K562 (cell line): Measurements from ENCODE around the gene PCNX3. TPM values are rescaled to one million over a fixed set of nuclear protein-coding genes. Genes with fewer than 3 reads are reported as not detected.

Experiments
- CBX5 ChIP-seq: IDR thresholded peaks from 2 replicates; pipeline ENCODE4 v1.6.1; 2014; ENCODE audit warnings: low read depth, borderline replicate concordance
- KLF6 ChIP-seq: fragments of 250-450 bp; sonication (Bioruptor Pico); IDR thresholded peaks from 2 replicates; pipeline ENCODE4 v1.4.0; 2020; ENCODE audit warnings: mild to moderate bottlenecking, moderate library complexity, borderline replicate concordance
- ZBTB7A ChIP-seq: IDR thresholded peaks from 2 replicates; pipeline ENCODE4 v1.6.1; 2011; ENCODE audit warnings: low read depth, mild to moderate bottlenecking, low read length, moderate library complexity, borderline replicate concordance; ENCODE audit not compliant: control insufficient read depth
- ZNF140 ChIP-seq: fragments of 250-450 bp; sonication (Bioruptor Pico); IDR thresholded peaks from 2 replicates; pipeline ENCODE4 v1.8.0; 2021; ENCODE audit warnings: moderate library complexity, mild to moderate bottlenecking, inconsistent platforms
- ZNF263 ChIP-seq: sonication (generic); formaldehyde crosslinking; IDR thresholded peaks from 2 replicates; pipeline ENCODE4 v1.8.0; 2022; ENCODE audit warnings: mild to moderate bottlenecking, missing genetic modification reagents, borderline replicate concordance
- polyA plus RNA-seq, 8 experiments: library from polyadenylated mRNA; depleted of rRNA in 4 of 8; stranded (reverse) in 5 of 8; unstranded in 3 of 8; fragments of >200 nt; fragmentation: Nextera tagmentation in 2 of 8; fragmentation: Illumina TruSeq in 1 of 8; extraction: Ambion mirVana in 2 of 8; extraction: Trizol in 1 of 8; gene quantifications; 2 replicates each; pipeline versions ENCODE4 v1.2.1 to v1.2.3, GENCODE V29; 2011 to 2014; ENCODE audit warnings: inconsistent platforms in 1 of 8, missing spikeins in 1 of 8
- total RNA-seq, 7 experiments: library from RNA; depleted of rRNA in 6 of 7; stranded (reverse); fragments of >200 nt in 6 of 7; fragmentation: Illumina TruSeq in 2 of 7; extraction: Trizol in 2 of 7; gene quantifications; 2 replicates each; pipeline versions ENCODE4 v1.2.1 to v1.2.3, GENCODE V29; 2011 to 2021; ENCODE audit warnings: low replicate concordance in 1 of 7
- TF ChIP-seq, protein P1 (sequence below): sonication (generic); formaldehyde crosslinking; IDR thresholded peaks from 2 replicates; pipeline ENCODE4 v1.8.0; 2022; ENCODE audit warnings: missing genetic modification reagents, mild to moderate bottlenecking, moderate library complexity, borderline replicate concordance
- TF ChIP-seq, protein P2 (sequence below): IDR thresholded peaks from 2 replicates; pipeline ENCODE4 v1.6.1; 2014; ENCODE audit warnings: antibody characterized with exemption
- TF ChIP-seq, protein P3 (sequence below): fragments of 450-650 bp; IDR thresholded peaks from 2 replicates; pipeline ENCODE4 v1.7.1; 2018; ENCODE audit warnings: mild to moderate bottlenecking, low read depth; ENCODE audit not compliant: partially characterized antibody
- TF ChIP-seq, protein P4 (sequence below): fragments of 450-650 bp; IDR thresholded peaks from 2 replicates; pipeline ENCODE4 v1.6.1; 2016; ENCODE audit warnings: mild to moderate bottlenecking, moderate library complexity

PCNX3 gene
- total and polyA plus RNA-seq, 9 of the 15 experiments (the other 6 are each of a cell fraction or from before 2014, with no cell fraction given) = 0.11 to 47.8 (median 12.8) TPM

DNA sequence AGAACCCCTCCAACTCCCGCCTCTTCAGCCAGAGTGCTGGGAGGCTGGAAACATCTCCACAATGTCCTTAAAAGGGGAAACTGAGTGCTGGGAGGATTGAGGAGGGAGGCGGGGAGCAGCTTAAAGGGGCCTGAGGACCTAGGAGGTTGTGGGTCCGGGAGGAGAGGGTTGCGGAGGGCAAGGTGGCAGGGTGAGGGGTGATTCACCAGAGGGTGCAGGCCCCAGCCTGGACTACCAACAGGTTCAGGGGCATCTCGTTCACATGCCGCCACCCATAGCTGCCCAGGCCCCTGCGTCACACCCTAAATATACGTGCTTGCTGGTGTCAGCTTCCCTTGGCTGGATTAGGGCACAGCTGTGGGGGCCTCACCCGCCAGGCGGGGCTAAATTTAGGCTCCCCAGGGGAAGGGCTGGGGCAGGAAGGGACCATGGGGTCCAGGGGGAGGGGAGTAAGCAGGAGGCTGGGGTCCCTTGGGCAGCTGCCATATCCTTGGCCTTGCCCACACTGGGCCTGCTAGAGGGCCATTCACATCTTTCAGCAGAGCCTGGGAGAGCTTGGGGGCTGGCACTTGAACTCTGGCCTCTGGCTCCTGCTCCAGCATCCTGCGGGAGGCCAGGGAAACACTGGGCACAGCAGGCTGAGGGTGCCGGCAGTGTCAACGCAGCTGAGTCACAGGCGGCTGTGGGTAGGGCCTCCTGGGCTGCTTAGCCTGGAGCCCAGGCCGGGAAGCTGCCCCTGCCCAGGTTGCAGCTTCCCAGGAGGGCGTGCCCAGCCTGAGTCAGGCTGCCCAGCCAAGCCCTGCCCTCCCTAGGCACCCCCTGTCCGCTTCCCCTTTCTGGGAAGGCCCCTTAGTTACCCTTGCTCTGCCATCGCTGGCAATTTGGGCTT is 38.5 kb upstream of the PCNX3 start (continued):
- TF ChIP-seq, protein P1, sequence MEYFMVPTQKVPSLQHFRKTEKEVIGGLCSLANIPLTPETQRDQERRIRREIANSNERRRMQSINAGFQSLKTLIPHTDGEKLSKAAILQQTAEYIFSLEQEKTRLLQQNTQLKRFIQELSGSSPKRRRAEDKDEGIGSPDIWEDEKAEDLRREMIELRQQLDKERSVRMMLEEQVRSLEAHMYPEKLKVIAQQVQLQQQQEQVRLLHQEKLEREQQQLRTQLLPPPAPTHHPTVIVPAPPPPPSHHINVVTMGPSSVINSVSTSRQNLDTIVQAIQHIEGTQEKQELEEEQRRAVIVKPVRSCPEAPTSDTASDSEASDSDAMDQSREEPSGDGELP (CRISPR knock-in tag) = no peak
- TF ChIP-seq, protein P2, sequence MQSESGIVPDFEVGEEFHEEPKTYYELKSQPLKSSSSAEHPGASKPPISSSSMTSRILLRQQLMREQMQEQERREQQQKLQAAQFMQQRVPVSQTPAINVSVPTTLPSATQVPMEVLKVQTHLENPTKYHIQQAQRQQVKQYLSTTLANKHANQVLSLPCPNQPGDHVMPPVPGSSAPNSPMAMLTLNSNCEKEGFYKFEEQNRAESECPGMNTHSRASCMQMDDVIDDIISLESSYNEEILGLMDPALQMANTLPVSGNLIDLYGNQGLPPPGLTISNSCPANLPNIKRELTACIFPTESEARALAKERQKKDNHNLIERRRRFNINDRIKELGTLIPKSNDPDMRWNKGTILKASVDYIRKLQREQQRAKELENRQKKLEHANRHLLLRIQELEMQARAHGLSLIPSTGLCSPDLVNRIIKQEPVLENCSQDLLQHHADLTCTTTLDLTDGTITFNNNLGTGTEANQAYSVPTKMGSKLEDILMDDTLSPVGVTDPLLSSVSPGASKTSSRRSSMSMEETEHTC = no peak
- TF ChIP-seq KLF6 (CRISPR knock-in tag) = no peak
- no peak for TF ChIP-seq ZNF140 (CRISPR knock-in tag)
- no peak for TF ChIP-seq ZBTB7A
- TF ChIP-seq, protein P3, sequence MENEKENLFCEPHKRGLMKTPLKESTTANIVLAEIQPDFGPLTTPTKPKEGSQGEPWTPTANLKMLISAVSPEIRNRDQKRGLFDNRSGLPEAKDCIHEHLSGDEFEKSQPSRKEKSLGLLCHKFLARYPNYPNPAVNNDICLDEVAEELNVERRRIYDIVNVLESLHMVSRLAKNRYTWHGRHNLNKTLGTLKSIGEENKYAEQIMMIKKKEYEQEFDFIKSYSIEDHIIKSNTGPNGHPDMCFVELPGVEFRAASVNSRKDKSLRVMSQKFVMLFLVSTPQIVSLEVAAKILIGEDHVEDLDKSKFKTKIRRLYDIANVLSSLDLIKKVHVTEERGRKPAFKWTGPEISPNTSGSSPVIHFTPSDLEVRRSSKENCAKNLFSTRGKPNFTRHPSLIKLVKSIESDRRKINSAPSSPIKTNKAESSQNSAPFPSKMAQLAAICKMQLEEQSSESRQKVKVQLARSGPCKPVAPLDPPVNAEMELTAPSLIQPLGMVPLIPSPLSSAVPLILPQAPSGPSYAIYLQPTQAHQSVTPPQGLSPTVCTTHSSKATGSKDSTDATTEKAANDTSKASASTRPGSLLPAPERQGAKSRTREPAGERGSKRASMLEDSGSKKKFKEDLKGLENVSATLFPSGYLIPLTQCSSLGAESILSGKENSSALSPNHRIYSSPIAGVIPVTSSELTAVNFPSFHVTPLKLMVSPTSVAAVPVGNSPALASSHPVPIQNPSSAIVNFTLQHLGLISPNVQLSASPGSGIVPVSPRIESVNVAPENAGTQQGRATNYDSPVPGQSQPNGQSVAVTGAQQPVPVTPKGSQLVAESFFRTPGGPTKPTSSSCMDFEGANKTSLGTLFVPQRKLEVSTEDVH = no peak
- TF ChIP-seq, protein P4, sequence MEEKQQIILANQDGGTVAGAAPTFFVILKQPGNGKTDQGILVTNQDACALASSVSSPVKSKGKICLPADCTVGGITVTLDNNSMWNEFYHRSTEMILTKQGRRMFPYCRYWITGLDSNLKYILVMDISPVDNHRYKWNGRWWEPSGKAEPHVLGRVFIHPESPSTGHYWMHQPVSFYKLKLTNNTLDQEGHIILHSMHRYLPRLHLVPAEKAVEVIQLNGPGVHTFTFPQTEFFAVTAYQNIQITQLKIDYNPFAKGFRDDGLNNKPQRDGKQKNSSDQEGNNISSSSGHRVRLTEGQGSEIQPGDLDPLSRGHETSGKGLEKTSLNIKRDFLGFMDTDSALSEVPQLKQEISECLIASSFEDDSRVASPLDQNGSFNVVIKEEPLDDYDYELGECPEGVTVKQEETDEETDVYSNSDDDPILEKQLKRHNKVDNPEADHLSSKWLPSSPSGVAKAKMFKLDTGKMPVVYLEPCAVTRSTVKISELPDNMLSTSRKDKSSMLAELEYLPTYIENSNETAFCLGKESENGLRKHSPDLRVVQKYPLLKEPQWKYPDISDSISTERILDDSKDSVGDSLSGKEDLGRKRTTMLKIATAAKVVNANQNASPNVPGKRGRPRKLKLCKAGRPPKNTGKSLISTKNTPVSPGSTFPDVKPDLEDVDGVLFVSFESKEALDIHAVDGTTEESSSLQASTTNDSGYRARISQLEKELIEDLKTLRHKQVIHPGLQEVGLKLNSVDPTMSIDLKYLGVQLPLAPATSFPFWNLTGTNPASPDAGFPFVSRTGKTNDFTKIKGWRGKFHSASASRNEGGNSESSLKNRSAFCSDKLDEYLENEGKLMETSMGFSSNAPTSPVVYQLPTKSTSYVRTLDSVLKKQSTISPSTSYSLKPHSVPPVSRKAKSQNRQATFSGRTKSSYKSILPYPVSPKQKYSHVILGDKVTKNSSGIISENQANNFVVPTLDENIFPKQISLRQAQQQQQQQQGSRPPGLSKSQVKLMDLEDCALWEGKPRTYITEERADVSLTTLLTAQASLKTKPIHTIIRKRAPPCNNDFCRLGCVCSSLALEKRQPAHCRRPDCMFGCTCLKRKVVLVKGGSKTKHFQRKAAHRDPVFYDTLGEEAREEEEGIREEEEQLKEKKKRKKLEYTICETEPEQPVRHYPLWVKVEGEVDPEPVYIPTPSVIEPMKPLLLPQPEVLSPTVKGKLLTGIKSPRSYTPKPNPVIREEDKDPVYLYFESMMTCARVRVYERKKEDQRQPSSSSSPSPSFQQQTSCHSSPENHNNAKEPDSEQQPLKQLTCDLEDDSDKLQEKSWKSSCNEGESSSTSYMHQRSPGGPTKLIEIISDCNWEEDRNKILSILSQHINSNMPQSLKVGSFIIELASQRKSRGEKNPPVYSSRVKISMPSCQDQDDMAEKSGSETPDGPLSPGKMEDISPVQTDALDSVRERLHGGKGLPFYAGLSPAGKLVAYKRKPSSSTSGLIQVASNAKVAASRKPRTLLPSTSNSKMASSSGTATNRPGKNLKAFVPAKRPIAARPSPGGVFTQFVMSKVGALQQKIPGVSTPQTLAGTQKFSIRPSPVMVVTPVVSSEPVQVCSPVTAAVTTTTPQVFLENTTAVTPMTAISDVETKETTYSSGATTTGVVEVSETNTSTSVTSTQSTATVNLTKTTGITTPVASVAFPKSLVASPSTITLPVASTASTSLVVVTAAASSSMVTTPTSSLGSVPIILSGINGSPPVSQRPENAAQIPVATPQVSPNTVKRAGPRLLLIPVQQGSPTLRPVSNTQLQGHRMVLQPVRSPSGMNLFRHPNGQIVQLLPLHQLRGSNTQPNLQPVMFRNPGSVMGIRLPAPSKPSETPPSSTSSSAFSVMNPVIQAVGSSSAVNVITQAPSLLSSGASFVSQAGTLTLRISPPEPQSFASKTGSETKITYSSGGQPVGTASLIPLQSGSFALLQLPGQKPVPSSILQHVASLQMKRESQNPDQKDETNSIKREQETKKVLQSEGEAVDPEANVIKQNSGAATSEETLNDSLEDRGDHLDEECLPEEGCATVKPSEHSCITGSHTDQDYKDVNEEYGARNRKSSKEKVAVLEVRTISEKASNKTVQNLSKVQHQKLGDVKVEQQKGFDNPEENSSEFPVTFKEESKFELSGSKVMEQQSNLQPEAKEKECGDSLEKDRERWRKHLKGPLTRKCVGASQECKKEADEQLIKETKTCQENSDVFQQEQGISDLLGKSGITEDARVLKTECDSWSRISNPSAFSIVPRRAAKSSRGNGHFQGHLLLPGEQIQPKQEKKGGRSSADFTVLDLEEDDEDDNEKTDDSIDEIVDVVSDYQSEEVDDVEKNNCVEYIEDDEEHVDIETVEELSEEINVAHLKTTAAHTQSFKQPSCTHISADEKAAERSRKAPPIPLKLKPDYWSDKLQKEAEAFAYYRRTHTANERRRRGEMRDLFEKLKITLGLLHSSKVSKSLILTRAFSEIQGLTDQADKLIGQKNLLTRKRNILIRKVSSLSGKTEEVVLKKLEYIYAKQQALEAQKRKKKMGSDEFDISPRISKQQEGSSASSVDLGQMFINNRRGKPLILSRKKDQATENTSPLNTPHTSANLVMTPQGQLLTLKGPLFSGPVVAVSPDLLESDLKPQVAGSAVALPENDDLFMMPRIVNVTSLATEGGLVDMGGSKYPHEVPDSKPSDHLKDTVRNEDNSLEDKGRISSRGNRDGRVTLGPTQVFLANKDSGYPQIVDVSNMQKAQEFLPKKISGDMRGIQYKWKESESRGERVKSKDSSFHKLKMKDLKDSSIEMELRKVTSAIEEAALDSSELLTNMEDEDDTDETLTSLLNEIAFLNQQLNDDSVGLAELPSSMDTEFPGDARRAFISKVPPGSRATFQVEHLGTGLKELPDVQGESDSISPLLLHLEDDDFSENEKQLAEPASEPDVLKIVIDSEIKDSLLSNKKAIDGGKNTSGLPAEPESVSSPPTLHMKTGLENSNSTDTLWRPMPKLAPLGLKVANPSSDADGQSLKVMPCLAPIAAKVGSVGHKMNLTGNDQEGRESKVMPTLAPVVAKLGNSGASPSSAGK = no peak
- TF ChIP-seq ZNF263 (CRISPR knock-in tag) = no peak
- TF ChIP-seq CBX5 = no peak
